ENCODE measurements around the gene SMCO2. TPM values are rescaled to one million over a fixed set of nuclear protein-coding genes. Genes with fewer than 3 reads are reported as not detected.
A peak's percentile ranks its signal among the peaks of the same experiment; 100 is the strongest.

Gene SMCO2
- total RNA-seq, 1 donor from 2014 or later: not detected

GRCh38 chr12:27549801-27550652 is 103.5 kb downstream of the SMCO2 start:
- Histone ChIP-seq H3K4me3 (peak overlapping the region; percentile 40), H3K27ac (replicated peaks) (peak overlapping the region; percentile 95), H3K36me3 (no peaks in the 10 kb centered on the region), H3K9me3 (replicated peaks) (no peaks in the 10 kb centered on the region), H3K27me3 (ENCODE audit: low read depth) (no peaks in the 10 kb centered on the region), H3K4me1 (peaks cover 99% of the 10 kb centered on the region)
- intact Hi-C loops (cut with micrococcal nuclease): no loop called here
- TF ChIP-seq CTCF (IDR thresholded peaks at IDR 0.05; ENCODE audit: borderline replicate concordance): no peak
- peak; percentile 83 for DNase-seq

- peak overlapping the region; percentile 95 for H3K27ac ChIP-seq (replicated peaks)
- H3K36me3 ChIP-seq: no peaks in the 10 kb centered on the region
- intact Hi-C loops (cut with micrococcal nuclease): no loop called here
- H3K27me3 ChIP-seq (ENCODE audit: low read depth): no peaks in the 10 kb centered on the region
- DNase-seq: no peak
- peaks cover 99% of the 10 kb centered on the region for H3K4me1 ChIP-seq
- TF ChIP-seq CTCF (IDR thresholded peaks at IDR 0.05; ENCODE audit: borderline replicate concordance): no peak
- no peak overlapping the region for H3K4me3 ChIP-seq
- H3K9me3 ChIP-seq (replicated peaks): no peaks in the 10 kb centered on the region
These were observed 104.1 kb downstream of the SMCO2 start for GRCh38 chr12:27550653-27550975.

GRCh38 chr12:27551172-27551840 is 104.8 kb downstream of the SMCO2 start:
- TF ChIP-seq CTCF (IDR thresholded peaks at IDR 0.05; ENCODE audit: borderline replicate concordance): no peak
- Histone ChIP-seq H3K4me1 (peaks cover 99% of the 10 kb centered on the region), H3K27me3 (ENCODE audit: low read depth) (no peaks in the 10 kb centered on the region), H3K9me3 (replicated peaks) (no peaks in the 10 kb centered on the region), H3K4me3 (peak overlapping the region; percentile 35), H3K36me3 (no peaks in the 10 kb centered on the region), H3K27ac (replicated peaks) (peak overlapping the region; percentile 95)
- no peak for DNase-seq
- intact Hi-C loops (cut with micrococcal nuclease): no loop called here

Other genes with a start within 250 kb of the SMCO2 start
- 75.4 TPM for gene STK38L, start 202.4 kb upstream of the SMCO2 start, total RNA-seq
- 1.5 TPM for gene BMAL2, start 113.9 kb upstream of the SMCO2 start, total RNA-seq
- gene PPFIBP1, start 77.5 kb downstream of the SMCO2 start, total RNA-seq: 258 TPM
- gene REP15, start 249.7 kb downstream of the SMCO2 start, total RNA-seq: 5.5 TPM

All from left ventricle myocardium inferior (tissue), 1 donor.